Esophagus squamous epithelium (tissue), 4 donors: ENCODE data around the gene MMEL1.
"Not testable (repeated sequence)": the region's sequence is repeated elsewhere in the genome, so short reads cannot be mapped to it uniquely, and the experiment has no call there.

Experiments used
- POLR2A ChIP-seq, 4 donors: fragments of 450-650 bp; IDR thresholded peaks; one replicate each; pipeline ENCODE4 v1.6.1; 2017; ENCODE audit warnings: antibody characterized with exemption in 4 of 4, mild to moderate bottlenecking in 4 of 4, moderate library complexity in 3 of 4
- TF ChIP-seq, protein P1 (sequence below), 6 experiments: fragments of 450-650 bp in 4 of 6; fragments of 200-600 bp in 2 of 6; sonication (generic) in 2 of 6; IDR thresholded peaks; one replicate each; pipeline ENCODE4 v1.5.1; 2016 to 2019; ENCODE audit warnings: antibody characterized with exemption in 6 of 6, mild to moderate bottlenecking in 4 of 6, moderate library complexity in 4 of 6

DNA sequence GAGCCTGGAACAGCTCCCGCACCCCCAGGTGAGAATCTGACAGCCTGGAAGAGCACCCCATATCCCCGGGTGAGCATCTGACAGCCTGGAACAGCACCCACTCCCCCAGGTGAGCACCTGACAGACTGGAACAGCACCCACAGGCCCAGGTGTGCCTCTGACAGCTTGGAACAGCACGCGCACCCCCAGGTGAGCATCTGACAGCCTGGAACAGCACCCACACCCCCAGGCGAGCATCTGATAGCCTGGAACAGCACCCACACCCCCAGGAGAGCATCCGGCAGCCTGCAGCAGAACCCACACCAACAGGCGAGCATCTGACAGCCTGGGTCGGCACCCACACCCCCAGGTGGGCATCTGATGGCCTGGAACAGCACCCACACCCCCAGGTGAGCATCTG is 27.0 kb upstream of the MMEL1 start:
- TF ChIP-seq, protein P1, sequence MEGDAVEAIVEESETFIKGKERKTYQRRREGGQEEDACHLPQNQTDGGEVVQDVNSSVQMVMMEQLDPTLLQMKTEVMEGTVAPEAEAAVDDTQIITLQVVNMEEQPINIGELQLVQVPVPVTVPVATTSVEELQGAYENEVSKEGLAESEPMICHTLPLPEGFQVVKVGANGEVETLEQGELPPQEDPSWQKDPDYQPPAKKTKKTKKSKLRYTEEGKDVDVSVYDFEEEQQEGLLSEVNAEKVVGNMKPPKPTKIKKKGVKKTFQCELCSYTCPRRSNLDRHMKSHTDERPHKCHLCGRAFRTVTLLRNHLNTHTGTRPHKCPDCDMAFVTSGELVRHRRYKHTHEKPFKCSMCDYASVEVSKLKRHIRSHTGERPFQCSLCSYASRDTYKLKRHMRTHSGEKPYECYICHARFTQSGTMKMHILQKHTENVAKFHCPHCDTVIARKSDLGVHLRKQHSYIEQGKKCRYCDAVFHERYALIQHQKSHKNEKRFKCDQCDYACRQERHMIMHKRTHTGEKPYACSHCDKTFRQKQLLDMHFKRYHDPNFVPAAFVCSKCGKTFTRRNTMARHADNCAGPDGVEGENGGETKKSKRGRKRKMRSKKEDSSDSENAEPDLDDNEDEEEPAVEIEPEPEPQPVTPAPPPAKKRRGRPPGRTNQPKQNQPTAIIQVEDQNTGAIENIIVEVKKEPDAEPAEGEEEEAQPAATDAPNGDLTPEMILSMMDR (IDR thresholded peaks at IDR 0.05) = not testable (repeated sequence)
- not testable (repeated sequence) for TF ChIP-seq POLR2A (IDR thresholded peaks at IDR 0.05)
